Activated CD8-positive, alpha-beta memory T cell treated with anti-CD3 and anti-CD28 coated beads, Interleukin-2, amount 50 U/mL, for 1 hour (primary cell): ENCODE results near the gene OMP.
"Not testable (repeated sequence)": the region's sequence is repeated elsewhere in the genome, so short reads cannot be mapped to it uniquely, and the experiment has no call there.

ENCODE experiments used
- DNase-seq: peaks from one replicate; pipeline ENCODE4 v3.0.0-alpha.2; 2020; ENCODE audit errors: extremely low read depth

The OMP gene

DNA sequence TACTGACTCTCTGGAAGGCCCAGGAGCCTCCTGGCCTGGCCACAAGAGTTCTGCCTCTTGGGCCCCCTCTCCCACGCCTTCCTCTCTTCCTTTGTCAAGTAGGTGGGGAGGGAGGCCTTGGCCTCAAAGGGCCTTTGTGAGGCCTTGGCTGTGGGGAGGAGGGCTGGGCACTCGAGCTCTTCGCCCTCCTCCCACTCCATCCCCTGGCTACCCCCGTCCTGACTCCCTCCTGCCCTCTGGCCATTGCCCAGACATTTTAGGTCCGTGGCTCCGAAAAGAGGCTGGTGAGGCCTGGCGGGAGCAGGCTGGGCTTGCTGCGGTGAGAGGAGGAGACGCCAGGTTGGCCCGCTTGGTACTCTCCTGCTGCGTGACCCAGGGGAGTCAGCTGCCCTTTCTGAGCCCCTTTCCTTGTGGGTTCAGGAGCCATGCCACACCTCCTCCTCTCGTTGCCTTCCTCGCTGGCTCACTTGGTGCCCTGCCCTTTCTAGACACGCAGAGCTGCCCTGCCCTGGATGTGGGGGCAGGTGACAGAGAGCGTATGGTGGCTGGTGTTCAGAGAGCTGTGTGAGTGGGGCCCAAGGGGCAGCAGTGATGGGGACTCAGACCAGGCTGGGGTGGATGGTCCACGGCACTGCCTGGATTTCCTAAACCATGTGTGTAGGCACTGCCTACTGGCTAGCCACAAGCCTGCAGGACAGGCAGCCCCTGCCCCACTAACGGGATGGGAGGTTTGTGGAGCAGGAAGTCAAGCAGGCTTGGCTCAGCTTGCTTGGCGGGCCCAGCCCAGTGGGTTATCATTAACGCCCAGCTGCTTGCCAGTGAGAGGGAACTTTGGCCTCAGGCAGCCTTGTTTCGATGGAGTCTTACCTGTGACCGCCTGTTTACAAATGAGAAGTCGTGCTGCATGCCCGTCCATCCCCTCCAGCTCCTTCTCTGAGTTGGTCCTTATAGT is 15.8 kb upstream of the OMP start:
- DNase-seq = no peak

DNA sequence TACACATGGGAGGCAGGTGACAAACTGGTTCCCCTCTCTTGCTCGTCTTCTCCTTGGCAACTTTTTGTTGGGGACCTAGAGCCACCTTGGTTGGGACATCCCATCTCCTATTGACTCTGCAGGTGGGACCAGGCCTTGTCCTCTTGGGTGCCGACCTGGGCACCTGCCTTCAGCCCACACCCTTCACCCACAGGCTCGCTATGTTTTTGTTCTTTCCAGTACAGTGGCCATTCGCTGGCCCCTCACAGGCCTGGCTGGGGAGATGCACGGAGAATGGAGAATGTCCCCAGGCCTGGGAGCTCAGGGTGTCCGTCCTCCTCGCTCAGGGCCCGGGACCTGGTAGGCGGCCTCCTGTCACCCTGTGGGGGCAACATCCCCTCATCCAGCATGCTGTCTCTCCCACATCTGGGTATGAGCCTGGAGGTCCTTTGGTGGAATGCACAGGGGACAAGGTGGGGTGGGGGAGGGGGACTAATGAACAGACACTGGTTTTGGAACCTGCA is 14.9 kb upstream of the OMP start:
- no peak for DNase-seq

DNA sequence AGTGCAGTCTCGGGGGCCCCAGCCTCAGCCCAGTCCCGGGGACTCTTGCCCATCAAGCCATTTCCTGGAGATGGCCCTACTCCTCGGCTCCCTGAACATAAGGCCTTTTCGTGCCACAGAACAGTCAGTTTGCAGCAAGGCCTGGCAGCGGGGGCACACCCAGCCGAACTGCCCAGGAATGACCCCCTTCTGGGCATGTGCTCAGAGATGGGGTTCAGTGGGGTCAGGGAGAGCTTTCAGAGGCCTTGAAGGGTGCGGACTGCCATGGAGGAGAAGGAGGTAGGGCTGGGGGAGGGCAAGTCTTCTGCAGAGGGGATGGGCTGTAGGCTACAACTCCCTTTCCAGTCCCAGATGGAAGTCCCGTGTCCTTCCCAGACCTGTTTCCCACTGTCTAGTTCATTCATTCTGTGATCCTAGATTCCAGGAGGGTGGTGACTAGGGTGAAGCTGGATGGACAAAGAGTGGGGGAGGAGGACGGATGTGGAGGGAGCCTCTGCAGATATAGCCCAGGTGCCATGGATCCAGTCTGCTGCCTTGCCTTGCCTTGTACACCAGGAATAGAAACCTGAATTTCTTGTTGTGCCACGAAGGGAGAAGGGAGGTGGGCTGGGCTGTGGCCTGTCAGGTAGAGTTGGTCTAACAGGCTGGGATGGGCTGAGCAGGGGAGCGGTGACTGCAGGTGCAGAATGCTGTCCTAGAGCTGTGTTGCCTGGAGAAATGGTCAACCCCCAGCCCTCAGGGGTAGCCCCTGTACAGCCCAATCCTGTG is 14.2 kb upstream of the OMP start:
- DNase-seq = no peak

DNA sequence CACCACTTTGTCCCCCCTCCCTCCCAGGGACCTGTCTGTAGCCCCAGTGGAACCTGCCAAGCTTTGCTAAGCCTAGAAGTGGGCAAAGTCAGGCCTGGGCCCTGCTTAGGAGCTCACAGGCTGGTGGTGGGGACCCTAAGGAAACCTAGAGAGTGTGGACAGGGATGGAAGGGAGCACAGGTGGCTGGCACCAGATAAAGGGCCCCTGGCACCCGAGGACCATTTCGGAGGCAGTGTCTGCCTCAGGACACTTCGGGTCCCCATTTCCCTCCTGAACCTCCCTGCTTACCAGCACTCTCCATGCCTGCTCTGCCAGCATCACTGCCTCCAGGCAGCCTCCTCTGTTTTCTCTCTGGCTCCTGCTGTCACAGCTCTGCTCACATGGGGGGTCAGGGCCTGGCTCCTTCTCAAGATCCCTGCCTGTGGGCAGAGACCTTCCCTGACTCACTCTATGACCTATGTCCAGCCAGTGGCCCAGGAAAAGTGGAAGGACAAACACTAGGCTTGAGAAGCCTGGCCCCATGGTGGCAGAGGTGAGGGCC is 13.6 kb upstream of the OMP start:
- no peak for DNase-seq

DNA sequence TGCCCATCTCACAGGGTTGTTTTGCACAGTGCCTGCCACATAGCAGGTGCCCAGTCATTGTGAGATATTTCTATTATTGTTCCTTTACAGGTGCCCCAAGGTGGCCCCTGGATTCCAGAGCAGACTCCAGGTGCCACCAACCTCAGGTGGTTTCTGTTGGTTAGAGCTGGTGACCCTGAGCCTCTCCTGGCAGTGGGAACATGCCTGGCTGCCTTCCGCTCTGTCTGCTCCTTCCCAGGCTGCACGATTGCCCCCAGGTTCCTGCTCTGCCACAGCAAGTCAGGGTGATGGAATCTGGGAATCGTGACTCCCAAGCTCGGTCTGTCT is 12.6 kb upstream of the OMP start:
- DNase-seq = no peak

DNA sequence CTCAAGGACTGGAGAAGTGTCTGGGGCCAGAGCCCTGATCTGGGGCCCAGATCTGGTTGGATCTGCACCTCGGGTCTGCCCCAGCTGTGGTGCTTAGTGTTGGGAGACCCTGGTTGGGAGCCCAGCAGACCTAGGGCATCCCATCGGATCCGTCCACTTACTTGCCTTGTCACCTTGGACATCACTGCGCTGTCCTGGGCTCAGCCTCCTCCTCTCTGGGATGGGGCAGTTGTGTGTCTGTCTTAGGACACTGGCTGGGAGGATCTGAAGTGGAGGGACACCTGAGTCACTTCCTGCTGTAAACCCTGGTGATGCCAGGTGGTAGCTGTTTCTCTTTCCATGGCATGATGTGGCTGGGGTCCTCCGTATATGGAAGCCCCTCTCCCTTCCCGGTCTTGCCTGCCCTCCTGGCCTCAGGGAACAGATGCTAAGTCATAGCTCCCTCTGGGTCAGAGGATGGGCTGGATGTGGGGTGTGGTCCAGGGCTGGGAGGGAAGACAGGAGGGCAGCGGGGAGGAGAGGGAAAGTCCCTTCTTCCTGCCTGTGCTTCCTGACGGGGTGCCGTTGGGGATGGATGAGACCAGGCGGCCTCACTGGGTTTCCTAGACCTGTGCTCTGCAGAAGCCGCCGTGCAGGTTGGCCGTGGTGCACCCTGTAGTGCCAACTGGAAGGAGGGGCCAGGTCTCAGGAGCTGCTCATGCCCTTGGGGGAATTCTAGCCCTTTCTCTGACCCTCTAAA is 12.1 kb upstream of the OMP start:
- no peak for DNase-seq

DNA sequence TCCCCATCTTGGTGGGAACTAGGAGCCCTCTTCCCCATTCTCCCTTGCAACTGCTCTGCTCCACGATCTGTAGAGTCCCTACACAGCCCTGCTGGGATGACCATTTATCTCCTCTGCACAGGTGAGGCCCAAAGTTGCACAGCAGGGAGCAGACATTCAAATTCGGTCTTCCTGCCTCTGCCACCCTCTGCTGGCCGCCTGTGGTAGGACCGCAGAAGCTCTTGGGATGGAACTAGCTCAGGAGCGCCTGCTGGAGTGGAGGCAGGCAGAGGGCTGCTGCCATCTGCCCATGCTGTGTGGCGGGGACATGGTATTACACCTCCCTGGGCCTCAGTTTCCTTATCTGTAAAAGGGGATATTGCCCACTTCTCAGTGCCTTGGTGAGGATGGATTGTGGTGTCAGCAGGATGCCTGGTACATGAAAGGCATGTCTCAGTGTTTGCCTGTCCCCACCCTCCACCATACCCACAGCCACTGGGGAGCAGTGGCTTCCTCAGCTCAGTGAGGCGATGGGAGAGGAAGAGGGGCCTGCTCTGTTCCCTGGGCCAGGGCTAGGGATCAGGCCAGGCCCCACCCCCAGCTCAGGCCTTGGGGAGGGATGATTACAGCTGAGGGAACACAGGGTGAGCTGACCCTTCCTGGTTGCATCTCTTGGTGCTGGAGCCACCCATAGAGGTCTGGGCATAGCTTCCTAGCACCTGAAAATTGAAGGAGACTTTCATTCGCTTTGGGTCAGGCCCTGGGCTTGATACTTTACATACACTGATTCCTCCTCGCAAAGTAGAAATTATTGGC is 11.3 kb upstream of the OMP start:
- peak; percentile 37 for DNase-seq

DNA sequence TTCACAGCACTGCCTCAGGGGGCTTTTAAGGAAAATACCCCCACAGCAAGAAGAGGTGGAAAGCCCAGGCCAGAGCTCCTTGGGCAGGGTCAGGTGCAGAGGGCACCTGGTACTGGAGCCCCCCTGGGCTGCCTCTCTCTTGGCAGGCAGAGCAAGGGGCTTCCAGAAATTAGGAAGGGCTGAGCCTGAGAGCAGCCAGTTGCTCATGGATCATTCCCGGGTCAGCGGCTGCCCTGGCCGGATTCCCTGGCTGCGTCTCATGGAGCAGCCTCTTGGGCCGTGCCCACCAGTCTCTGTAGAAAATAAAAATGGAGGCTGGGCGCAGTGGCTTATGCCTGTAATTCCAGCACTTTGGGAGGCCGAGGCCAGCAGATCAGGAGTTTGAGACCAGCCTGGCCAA is 10.3 kb upstream of the OMP start:
- no peak for DNase-seq

DNA sequence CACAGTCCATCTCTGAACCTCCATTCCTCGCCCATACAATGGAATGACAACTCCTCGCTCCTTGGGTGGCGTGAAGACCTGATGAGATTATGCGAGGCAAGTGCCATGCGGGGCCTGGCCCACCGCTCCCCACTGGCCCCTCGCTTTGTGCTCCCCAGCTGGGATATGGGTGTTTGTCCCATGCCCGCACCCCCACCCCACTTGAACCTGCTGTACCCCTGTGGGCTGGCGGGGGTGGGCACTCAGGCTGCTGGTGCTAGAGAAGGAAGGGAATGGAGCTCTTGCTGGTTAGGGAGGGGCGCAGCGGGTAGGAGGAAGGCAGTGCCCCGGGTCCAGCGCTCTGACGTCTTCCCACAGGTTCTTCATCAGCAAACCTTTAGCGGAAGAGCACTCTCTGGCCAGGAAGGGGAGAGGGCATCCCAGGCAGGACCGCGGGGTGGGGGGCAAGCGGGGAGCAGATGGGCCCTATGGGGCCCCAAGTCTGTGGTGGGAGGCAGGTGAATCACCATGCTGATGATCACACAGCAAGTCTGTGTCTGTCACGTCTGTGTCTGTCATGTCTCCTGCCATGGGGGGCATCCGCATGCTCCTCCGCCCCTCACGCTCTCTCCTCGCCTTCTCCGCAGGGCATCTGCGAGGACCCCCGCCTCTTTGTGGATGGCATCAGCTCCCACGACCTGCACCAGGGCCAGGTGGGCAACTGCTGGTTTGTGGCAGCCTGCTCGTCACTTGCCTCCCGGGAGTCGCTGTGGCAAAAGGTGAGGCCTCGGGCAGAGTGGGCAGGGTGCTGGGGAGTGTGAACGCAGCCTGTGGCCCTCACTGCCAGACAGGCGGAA is 9.4 kb upstream of the OMP start:
- no peak for DNase-seq

DNA sequence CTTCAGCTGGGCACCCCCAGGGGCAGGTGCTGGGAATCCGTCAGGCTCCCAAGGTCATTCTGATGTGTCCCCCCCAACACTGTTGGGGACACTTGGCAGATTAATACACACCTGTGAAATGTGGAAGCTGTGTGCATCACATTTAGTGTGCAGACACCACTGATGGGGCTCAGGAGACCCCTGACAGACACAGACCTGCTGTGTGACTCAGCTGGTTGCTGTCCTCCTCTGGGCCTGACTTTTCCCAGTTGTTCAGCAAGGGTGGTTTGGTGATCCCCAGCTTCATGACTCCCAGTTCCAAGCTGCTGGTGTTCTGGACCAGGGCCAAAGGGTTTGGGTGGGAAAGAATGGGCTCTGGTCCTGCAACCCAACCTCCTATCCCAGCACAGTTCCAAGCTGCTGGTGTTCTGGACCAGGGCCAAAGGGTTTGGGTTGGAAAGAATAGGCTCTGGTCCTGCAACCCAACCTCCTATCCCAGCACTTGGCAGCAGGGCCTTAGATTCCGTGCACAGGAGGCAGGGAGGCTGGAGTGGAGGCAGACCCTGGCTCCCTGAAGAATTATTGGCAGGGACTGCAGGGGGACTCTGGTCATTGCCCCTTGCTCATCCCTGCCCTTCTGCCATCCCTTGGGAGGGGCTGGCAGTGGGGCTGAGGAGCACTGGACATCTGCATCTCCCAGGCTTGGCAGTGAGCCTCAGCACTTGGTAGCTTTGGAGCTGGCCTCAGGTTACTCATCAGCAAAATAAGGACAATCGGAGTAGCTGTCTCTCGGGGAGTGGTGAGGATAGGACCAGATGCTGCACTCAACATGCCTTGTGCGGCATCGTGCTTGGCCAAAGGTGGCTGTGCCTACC is 8.4 kb upstream of the OMP start:
- no peak for DNase-seq

DNA sequence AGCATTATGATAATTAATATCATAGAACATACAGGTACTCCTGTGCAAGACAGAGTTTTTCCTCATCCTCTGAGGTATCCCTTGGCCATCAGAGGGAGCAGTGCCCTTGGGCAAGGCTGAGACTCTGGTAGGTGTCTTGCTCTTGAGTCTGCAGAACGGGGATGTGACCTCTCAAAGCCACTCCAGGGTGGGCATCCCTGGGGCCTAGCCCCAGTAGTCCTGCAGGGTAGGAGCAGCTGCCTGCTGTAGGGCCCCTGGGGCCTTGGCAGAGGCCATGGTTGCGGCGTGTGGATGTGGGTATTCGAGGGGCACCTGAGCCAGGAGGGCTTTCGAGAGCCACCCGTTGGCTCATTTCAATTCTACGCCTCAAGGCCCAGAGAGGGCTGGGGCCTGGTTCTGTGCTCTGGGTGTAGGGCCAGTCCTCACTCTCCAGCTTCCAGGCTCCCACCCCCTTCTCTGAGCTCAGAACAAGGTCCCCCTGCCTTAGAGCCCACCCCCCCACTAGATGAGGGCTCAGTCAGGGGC is 7.7 kb upstream of the OMP start:
- no peak for DNase-seq

DNA sequence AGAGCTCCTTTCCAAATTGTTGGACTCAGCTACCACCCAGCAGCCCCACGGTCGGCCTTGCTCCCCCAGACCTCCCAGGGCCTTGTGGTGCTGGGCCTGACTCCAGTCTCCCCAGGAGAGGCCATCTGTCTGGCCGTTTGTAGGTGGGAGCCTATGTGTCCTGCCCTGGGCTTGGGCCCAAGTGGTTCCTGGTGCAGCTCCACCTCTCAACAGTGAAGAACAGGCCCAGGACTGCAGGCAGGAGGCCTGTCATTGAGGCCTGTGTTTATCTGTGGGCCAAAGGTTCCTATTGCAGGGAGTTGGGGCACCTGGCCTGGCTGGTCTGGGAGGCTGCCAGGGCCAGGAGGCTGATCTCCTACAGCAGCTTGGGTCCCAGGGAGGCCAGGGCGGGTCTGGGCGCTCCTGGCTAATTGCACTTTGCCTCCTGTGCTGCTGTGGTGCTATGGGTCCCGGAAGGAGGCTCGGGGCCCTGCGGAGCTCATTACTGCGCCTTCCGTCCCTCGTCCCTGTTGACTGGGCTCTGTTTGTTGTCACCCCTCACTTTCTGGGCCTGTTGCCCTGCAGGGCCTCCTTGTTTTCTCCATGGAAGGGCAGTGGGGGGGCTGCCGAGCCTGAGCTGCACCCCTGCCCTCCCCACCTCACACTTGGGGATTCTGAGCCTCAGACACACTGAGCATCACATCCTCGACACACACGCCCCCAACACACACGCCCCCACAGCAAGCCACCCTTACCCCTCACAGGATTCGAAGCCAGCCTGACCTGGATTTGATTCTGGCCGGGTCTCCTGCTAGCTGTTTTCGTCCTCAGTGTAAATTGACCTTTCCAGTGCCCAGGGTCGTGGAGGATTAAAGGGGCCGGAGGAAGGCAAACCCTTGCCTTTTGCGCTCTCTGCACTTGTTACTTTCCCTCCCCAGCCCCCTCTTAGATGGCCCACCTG is 6.8 kb upstream of the OMP start:
- no peak for DNase-seq

DNA sequence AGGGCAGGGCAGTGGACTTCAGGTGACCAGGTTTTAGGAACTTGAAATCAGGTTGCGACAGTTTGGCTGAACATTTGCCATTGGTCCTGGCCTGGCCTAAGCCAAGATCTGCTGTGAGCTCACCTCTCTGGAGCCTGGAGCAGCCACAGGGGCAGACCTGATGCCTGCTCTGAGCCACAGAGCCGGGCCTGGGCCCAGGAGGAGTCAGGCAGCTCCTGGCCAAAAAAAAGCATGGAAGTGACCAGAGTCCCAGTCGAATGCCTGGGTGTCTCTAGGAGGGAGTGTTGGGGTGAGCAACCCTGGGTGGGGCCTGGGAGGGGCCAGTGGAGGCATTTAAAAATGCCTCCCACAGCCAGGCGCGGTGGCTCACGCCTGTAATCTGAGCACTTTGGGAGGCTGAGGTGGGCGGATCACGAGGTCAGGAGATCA is 6.0 kb upstream of the OMP start:
- DNase-seq = no peak

DNA sequence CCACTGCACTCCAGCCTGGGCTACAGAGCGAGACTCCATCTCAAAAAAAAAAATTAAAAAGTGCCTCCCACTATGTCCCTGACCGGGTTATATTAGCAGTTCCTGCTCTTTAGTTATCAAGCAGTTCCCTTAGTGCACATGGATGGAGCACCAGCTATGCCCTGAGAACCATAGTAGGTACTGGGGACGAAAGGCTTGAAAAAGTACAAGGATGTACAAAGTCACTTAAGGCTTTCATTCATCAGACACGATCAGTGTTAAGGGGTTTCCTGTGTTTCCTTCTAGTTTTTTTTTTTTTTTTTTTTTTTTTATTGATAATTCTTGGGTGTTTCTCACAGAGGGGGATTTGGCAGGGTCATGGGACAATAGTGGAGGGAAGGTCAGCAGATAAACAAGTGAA is 5.5 kb upstream of the OMP start:
- DNase-seq = not testable (repeated sequence)

DNA sequence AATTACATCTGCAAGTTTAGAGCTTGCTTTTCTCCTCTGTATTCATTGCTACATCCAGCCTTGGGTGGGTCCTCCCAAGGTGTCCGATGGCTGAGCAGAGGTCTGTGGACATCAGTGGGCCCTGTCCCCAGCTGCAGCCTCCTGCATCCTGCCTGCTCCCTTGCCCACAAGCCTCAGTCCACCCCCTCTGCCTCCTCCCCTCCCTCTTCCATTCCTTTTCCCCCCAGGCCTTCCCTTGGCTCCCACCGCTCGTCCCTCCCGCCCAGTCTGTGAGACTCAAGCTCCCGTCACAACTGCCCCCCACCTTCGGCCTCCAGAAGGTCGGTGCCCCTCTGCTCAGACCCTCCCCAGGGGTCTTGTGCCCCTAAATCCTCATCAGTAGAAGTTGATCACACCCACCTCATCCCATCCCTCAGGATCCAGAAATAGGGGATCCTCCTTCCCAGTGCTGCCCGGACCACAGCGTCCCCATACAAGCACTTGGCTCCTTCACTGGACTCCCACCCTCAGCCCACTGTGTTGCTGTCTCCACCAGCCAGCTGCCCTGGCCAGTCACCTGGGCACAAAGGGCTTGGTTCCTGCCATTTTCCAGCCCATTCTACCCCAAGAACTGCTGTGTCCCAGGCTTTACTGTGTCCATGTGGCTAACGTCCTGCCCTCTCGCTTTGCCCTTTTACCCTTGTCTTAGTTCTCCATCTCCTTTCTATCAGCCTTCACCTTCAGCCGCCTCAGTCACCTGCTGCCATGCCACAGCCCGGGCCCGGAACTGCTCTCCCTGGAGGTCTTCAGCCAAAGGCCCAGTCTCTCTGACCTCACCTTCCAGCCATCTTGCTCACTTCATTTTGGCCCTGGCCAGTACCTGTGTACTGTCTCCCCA is 2.2 kb upstream of the OMP start:
- no peak for DNase-seq

DNA sequence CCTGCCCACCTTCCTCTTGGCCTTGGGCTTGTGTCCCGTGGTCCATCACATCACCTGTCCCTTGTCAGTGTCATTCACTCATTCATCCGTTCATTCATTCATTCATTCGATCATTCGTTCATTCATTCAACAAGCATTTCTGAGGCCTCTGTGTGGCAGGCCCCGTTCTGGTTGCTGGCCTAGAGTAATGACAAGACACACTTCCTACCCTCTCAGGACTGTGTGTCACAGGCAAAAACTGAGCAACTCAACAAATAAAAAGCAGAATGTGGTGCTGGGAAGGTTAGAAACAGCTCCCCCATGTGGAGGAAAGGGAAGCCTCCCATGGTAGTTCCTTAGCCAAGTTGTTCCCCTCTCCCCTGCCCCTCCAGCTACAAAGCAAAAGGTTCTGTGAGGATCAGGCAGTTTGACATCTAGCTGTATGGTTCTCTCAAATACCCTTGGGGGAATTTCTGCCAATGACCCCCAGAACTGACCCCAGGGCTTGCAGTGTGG is 1.6 kb upstream of the OMP start:
- DNase-seq = no peak

DNA sequence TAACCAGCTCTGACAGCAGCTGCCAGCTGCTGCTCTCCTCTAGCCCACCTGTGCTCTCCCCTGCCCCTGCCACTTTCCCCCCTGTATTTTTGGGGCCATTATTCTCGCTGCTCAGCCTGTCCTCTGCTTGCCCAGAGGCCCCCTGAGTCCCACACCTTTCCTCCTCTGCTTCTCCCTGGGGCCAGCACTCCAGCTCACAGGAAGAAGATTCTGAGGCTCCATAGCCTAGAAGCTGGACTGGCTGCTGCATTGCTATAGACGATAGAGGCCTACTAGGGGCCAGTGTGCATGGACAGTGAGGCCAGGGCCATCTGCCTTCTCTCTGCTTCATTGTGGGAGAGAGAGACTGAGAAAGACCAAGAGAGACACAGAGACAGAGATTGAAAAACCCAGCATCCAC is 679 bp downstream of the OMP start:
- DNase-seq = no peak
